HFFc6 (cell line): Measurements from ENCODE around the gene STEAP3. TPM values are rescaled to one million over a fixed set of nuclear protein-coding genes. Genes with fewer than 3 reads are reported as not detected.

Source experiments
- DNase-seq: peaks from one replicate; pipeline ENCODE4 v3.0.0-alpha.2; 2018
- H3K27ac Mint-ChIP-seq: 2 replicates; pipeline ENCODE4 v1.8.0; 2020; ENCODE audit warnings: mild to moderate bottlenecking, mixed read lengths
- H3K27me3 Mint-ChIP-seq: 2 replicates; pipeline ENCODE4 v1.8.0; 2021; ENCODE audit warnings: mild to moderate bottlenecking, moderate library complexity, mixed read lengths; ENCODE audit not compliant: insufficient read depth
- H3K36me3 Mint-ChIP-seq: 2 replicates; pipeline ENCODE4 v1.8.0; 2021; ENCODE audit warnings: low read depth, mixed read lengths
- H3K4me1 Mint-ChIP-seq: 2 replicates; pipeline ENCODE4 v1.8.0; 2020; ENCODE audit warnings: low read depth, mixed read lengths
- H3K4me3 Mint-ChIP-seq: 2 replicates; pipeline ENCODE4 v1.8.0; 2020; ENCODE audit warnings: mild to moderate bottlenecking, moderate library complexity, mixed read lengths
- H3K9me3 Mint-ChIP-seq: 2 replicates; pipeline ENCODE4 v1.8.0; 2020; ENCODE audit warnings: mild to moderate bottlenecking, mixed read lengths
- CTCF ChIP-seq: fragments of 200-600 bp; sonication (generic); IDR thresholded peaks from 2 replicates; pipeline ENCODE4 v1.5.0; 2021; ENCODE audit warnings: antibody characterized with exemption, mild to moderate bottlenecking
- total RNA-seq, 6 experiments: library from RNA; stranded (reverse); fragmentation: NEBNext Ultra II Directional; extraction: Animal tissue kit (Norgen Biotek cat#: 25700); gene quantifications; 2 replicates in 1 of 6; 3 replicates in 5 of 6; pipeline ENCODE4 v1.2.3, GENCODE V29; 2021

Gene STEAP3
- total RNA-seq, 6 experiments from 2014 or later, result 20.7 to 37.3 (median 30.9) TPM

GRCh38 chr2:119249855-119250717 is 26.5 kb downstream of the STEAP3 start:
- H3K36me3 Mint-ChIP-seq, result peaks cover 41% of the 10 kb centered on the region
- no peak for DNase-seq
- H3K27me3 Mint-ChIP-seq, result no peaks in the 10 kb centered on the region; the same call in none of the 2 replicates
- H3K4me3 Mint-ChIP-seq, result no peak overlapping the region
- no peak for TF ChIP-seq CTCF
- H3K4me1 Mint-ChIP-seq, result peaks cover 55% of the 10 kb centered on the region
- no peak overlapping the region for H3K27ac Mint-ChIP-seq
- no peaks in the 10 kb centered on the region for H3K9me3 Mint-ChIP-seq

- Mint-ChIP-seq H3K27me3 (no peaks in the 10 kb centered on the region; the same call in none of the 2 replicates), H3K4me1 (peaks cover 62% of the 10 kb centered on the region), H3K27ac (no peak overlapping the region), H3K36me3 (peaks cover 40% of the 10 kb centered on the region), H3K4me3 (no peak overlapping the region), H3K9me3 (no peaks in the 10 kb centered on the region)
- no peak for TF ChIP-seq CTCF
- DNase-seq, result no peak
These were observed 27.2 kb downstream of the STEAP3 start for GRCh38 chr2:119250718-119251290.

- H3K27me3 Mint-ChIP-seq, result no peaks in the 10 kb centered on the region; the same call in none of the 2 replicates
- H3K4me3 Mint-ChIP-seq, result no peak overlapping the region
- peaks cover 71% of the 10 kb centered on the region for H3K4me1 Mint-ChIP-seq
- peaks cover 31% of the 10 kb centered on the region for H3K36me3 Mint-ChIP-seq
- no peak for TF ChIP-seq CTCF
- peak overlapping the region; percentile 96; the same call in 1 of the 2 replicates for H3K27ac Mint-ChIP-seq
- H3K9me3 Mint-ChIP-seq, result no peaks in the 10 kb centered on the region
- no peak for DNase-seq
These were observed 28.0 kb downstream of the STEAP3 start for GRCh38 chr2:119251652-119252051.

GRCh38 chr2:119252186-119253113 is 28.8 kb downstream of the STEAP3 start:
- peak overlapping the region; percentile 96 for H3K27ac Mint-ChIP-seq
- TF ChIP-seq CTCF, result peak; percentile 38
- peaks cover 29% of the 10 kb centered on the region for H3K36me3 Mint-ChIP-seq
- H3K4me3 Mint-ChIP-seq, result peak overlapping the region; percentile 65
- no peaks in the 10 kb centered on the region for H3K9me3 Mint-ChIP-seq
- no peaks in the 10 kb centered on the region; the same call in none of the 2 replicates for H3K27me3 Mint-ChIP-seq
- H3K4me1 Mint-ChIP-seq, result peaks cover 73% of the 10 kb centered on the region
- peak; percentile 97 for DNase-seq

- H3K9me3 Mint-ChIP-seq, result no peaks in the 10 kb centered on the region
- H3K27me3 Mint-ChIP-seq, result no peaks in the 10 kb centered on the region; the same call in none of the 2 replicates
- peak overlapping the region; percentile 96 for H3K27ac Mint-ChIP-seq
- TF ChIP-seq CTCF, result no peak
- peaks cover 26% of the 10 kb centered on the region for H3K36me3 Mint-ChIP-seq
- peak; percentile 63 for DNase-seq
- H3K4me3 Mint-ChIP-seq, result peak overlapping the region; percentile 65
- H3K4me1 Mint-ChIP-seq, result peaks cover 69% of the 10 kb centered on the region
These were observed 29.6 kb downstream of the STEAP3 start for GRCh38 chr2:119253114-119253702.
